D721Med (cell line): Measurements from ENCODE around the gene SUCLG1.
"Not testable (repeated sequence)": the region's sequence is repeated elsewhere in the genome, so short reads cannot be mapped to it uniquely, and the experiment has no call there.

Source experiments
- DNase-seq: peaks from one replicate; pipeline ENCODE4 v3.0.0; 2011; ENCODE audit warnings: low spot score; ENCODE audit not compliant: insufficient read length
- FAIRE-seq: peaks from 2 replicates; lab custom pipeline; 2011; peaks lifted over from hg19 to GRCh38; lab: Jason Lieb, UNC
- CTCF ChIP-seq: IDR thresholded peaks from 2 replicates; pipeline ENCODE4 v1.5.1; 2012; ENCODE audit warnings: mild to moderate bottlenecking, control low read depth; ENCODE audit not compliant: insufficient read depth; ENCODE audit errors: missing control alignments

SUCLG1 gene

GRCh38 chr2:84425310-84425709, 33.8 kb downstream of the SUCLG1 start:
- FAIRE-seq = no peak
- no peak for TF ChIP-seq CTCF

GRCh38 chr2:84424152-84424551, 34.9 kb downstream of the SUCLG1 start:
- FAIRE-seq = peak; percentile 88
- DNase-seq = no peak
- TF ChIP-seq CTCF = peak; percentile 68

More at GRCh38 chr2:84425310-84425709, 33.8 kb downstream of the SUCLG1 start:
- DNase-seq = no peak

- TF ChIP-seq CTCF = no peak
- FAIRE-seq (no peak), DNase-seq (no peak)
These were observed 37.3 kb downstream of the SUCLG1 start for GRCh38 chr2:84421791-84422190.

- no peak for TF ChIP-seq CTCF
- FAIRE-seq (no peak), DNase-seq (no peak)
These were observed 37.9 kb downstream of the SUCLG1 start for GRCh38 chr2:84421197-84421596.

GRCh38 chr2:84417453-84418145, 41.5 kb downstream of the SUCLG1 start:
- no peak for FAIRE-seq
- TF ChIP-seq CTCF = no peak
- DNase-seq = no peak

- DNase-seq (no peak), FAIRE-seq (no peak)
- no peak for TF ChIP-seq CTCF
These were observed 49.5 kb downstream of the SUCLG1 start for GRCh38 chr2:84409531-84409930.

GRCh38 chr2:84402111-84402510, 57.0 kb downstream of the SUCLG1 start:
- not testable (repeated sequence) for FAIRE-seq, DNase-seq

- not testable (repeated sequence) for DNase-seq, FAIRE-seq
These were observed 59.2 kb downstream of the SUCLG1 start for GRCh38 chr2:84399839-84400238.
